ENCODE data around the gene ZFPM1.

ZFPM1 gene

DNA sequence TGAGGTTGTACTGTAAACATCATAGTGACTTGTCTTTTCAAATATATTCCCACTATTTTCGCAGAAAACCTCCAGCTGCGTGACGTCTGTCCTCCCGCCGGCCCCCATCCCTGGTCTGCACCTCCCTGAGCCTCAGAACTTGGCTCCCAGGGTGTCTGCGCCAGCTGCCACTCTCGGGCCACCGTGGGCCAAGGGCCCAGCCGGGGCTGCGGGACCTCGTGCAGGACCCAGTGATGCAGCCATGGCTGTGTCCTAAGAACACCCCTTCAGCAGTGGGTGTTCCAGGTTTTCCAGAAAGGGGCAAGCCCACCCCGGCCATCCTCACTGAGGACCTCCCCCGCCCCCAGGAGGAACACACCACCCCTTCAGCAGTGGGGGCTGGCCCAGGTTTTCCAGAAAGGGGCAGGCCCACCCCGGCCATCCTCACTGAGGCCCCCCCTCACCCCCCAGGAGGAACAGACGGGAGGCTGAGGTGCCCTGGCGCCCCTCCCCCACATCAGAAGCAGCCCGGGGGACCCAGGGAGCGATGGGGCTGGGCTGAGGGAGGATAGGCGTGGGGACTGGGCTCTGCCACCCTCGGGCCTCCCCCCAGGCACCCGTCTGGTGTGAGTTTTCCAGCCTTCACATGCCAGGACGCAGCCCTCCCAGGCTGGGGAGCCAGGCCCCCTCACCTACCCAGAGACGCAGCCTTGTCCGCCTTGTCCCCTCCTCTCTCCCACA, 12.2 kb upstream of the ZFPM1 start (continued):
- TF ChIP-seq, protein P1, sequence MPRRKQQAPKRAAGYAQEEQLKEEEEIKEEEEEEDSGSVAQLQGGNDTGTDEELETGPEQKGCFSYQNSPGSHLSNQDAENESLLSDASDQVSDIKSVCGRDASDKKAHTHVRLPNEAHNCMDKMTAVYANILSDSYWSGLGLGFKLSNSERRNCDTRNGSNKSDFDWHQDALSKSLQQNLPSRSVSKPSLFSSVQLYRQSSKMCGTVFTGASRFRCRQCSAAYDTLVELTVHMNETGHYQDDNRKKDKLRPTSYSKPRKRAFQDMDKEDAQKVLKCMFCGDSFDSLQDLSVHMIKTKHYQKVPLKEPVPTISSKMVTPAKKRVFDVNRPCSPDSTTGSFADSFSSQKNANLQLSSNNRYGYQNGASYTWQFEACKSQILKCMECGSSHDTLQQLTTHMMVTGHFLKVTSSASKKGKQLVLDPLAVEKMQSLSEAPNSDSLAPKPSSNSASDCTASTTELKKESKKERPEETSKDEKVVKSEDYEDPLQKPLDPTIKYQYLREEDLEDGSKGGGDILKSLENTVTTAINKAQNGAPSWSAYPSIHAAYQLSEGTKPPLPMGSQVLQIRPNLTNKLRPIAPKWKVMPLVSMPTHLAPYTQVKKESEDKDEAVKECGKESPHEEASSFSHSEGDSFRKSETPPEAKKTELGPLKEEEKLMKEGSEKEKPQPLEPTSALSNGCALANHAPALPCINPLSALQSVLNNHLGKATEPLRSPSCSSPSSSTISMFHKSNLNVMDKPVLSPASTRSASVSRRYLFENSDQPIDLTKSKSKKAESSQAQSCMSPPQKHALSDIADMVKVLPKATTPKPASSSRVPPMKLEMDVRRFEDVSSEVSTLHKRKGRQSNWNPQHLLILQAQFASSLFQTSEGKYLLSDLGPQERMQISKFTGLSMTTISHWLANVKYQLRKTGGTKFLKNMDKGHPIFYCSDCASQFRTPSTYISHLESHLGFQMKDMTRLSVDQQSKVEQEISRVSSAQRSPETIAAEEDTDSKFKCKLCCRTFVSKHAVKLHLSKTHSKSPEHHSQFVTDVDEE (CRISPR knock-in tag; IDR thresholded peaks at IDR 0.05), result no peak
- TF ChIP-seq ESRRG (CRISPR knock-in tag; IDR thresholded peaks at IDR 0.05) (no peak), TOX (CRISPR knock-in tag; IDR thresholded peaks at IDR 0.05; ENCODE audit: borderline replicate concordance) (no peak), ZNF8 (CRISPR knock-in tag; IDR thresholded peaks at IDR 0.05) (no peak)

DNA sequence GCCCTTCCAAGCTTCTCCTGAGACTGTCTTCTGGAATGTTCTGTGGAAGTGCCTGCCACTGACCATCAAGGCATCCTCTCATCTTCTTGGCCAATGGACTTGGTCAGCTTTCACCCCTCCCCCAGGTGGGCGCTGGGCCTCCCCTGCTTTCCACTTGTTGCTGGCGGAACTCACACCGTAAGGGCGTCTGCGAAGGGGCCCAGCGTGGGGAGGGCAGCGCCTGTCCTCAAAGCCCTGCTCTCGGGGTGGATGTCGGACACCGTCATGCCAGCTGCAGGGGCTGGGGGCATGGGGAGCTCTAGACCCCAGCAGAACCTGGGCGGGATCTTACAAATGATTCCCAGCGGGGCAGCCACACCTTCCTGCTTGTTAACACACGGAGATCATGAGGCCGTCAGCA, 11.6 kb upstream of the ZFPM1 start:
- TF ChIP-seq, protein P2, sequence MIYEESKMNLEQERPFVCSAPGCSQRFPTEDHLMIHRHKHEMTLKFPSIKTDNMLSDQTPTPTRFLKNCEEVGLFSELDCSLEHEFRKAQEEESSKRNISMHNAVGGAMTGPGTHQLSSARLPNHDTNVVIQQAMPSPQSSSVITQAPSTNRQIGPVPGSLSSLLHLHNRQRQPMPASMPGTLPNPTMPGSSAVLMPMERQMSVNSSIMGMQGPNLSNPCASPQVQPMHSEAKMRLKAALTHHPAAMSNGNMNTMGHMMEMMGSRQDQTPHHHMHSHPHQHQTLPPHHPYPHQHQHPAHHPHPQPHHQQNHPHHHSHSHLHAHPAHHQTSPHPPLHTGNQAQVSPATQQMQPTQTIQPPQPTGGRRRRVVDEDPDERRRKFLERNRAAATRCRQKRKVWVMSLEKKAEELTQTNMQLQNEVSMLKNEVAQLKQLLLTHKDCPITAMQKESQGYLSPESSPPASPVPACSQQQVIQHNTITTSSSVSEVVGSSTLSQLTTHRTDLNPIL (CRISPR knock-in tag; IDR thresholded peaks at IDR 0.05; ENCODE audit: low read depth), result no peak
- no peak for TF ChIP-seq PPARA (CRISPR knock-in tag; IDR thresholded peaks at IDR 0.05; ENCODE audit: borderline replicate concordance)
- TF ChIP-seq ESRRG (CRISPR knock-in tag; IDR thresholded peaks at IDR 0.05), result no peak
- no peak for TF ChIP-seq RARB (CRISPR knock-in tag; IDR thresholded peaks at IDR 0.05)
- no peak for TF ChIP-seq ZC3H10 (CRISPR knock-in tag; IDR thresholded peaks at IDR 0.05)
- no peak for TF ChIP-seq ZNF70 (CRISPR knock-in tag; IDR thresholded peaks at IDR 0.05)
- TF ChIP-seq, protein P3, sequence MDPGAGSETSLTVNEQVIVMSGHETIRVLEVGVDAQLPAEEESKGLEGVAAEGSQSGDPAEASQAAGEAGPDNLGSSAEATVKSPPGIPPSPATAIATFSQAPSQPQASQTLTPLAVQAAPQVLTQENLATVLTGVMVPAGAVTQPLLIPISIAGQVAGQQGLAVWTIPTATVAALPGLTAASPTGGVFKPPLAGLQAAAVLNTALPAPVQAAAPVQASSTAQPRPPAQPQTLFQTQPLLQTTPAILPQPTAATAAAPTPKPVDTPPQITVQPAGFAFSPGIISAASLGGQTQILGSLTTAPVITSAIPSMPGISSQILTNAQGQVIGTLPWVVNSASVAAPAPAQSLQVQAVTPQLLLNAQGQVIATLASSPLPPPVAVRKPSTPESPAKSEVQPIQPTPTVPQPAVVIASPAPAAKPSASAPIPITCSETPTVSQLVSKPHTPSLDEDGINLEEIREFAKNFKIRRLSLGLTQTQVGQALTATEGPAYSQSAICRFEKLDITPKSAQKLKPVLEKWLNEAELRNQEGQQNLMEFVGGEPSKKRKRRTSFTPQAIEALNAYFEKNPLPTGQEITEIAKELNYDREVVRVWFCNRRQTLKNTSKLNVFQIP (CRISPR knock-in tag; IDR thresholded peaks at IDR 0.05; ENCODE audit: borderline replicate concordance, low read depth), result no peak
- no peak for TF ChIP-seq OSR1 (CRISPR knock-in tag; IDR thresholded peaks at IDR 0.05)
- no peak for TF ChIP-seq SNAI2 (CRISPR knock-in tag; IDR thresholded peaks at IDR 0.05)
- TF ChIP-seq BACH2 (CRISPR knock-in tag; IDR thresholded peaks at IDR 0.05; ENCODE audit: borderline replicate concordance), result no peak
- no peak for TF ChIP-seq TOX (CRISPR knock-in tag; IDR thresholded peaks at IDR 0.05; ENCODE audit: borderline replicate concordance)
- no peak for TF ChIP-seq CSDC2 (CRISPR knock-in tag; IDR thresholded peaks at IDR 0.05)
- TF ChIP-seq, protein P4, sequence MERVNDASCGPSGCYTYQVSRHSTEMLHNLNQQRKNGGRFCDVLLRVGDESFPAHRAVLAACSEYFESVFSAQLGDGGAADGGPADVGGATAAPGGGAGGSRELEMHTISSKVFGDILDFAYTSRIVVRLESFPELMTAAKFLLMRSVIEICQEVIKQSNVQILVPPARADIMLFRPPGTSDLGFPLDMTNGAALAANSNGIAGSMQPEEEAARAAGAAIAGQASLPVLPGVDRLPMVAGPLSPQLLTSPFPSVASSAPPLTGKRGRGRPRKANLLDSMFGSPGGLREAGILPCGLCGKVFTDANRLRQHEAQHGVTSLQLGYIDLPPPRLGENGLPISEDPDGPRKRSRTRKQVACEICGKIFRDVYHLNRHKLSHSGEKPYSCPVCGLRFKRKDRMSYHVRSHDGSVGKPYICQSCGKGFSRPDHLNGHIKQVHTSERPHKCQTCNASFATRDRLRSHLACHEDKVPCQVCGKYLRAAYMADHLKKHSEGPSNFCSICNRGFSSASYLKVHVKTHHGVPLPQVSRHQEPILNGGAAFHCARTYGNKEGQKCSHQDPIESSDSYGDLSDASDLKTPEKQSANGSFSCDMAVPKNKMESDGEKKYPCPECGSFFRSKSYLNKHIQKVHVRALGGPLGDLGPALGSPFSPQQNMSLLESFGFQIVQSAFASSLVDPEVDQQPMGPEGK (CRISPR knock-in tag; IDR thresholded peaks at IDR 0.05; ENCODE audit: borderline replicate concordance), result no peak
- TF ChIP-seq, protein P1 (CRISPR knock-in tag; IDR thresholded peaks at IDR 0.05), result no peak
- TF ChIP-seq ARNTL (CRISPR knock-in tag; IDR thresholded peaks at IDR 0.05; ENCODE audit: borderline replicate concordance, low read depth), result no peak
- no peak for TF ChIP-seq ZNF565 (CRISPR knock-in tag; conservative IDR thresholded peaks at IDR 0.05; ENCODE audit: low read depth)
- TF ChIP-seq GLIS3 (CRISPR knock-in tag; IDR thresholded peaks at IDR 0.05), result no peak
- TF ChIP-seq ISL1 (CRISPR knock-in tag; IDR thresholded peaks at IDR 0.05), result no peak
- TF ChIP-seq TCF4 (CRISPR knock-in tag; IDR thresholded peaks at IDR 0.05; ENCODE audit: borderline replicate concordance), result no peak
- TF ChIP-seq, protein P5, sequence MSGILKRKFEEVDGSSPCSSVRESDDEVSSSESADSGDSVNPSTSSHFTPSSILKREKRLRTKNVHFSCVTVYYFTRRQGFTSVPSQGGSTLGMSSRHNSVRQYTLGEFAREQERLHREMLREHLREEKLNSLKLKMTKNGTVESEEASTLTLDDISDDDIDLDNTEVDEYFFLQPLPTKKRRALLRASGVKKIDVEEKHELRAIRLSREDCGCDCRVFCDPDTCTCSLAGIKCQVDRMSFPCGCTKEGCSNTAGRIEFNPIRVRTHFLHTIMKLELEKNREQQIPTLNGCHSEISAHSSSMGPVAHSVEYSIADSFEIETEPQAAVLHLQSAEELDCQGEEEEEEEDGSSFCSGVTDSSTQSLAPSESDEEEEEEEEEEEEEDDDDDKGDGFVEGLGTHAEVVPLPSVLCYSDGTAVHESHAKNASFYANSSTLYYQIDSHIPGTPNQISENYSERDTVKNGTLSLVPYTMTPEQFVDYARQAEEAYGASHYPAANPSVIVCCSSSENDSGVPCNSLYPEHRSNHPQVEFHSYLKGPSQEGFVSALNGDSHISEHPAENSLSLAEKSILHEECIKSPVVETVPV (CRISPR knock-in tag; IDR thresholded peaks at IDR 0.05), result no peak
- ATAC-seq, result no peak
